HG03439 (cell line): ENCODE results near the gene MYO10.

Experiments used
- ATAC-seq: cut with Tn5 transposase; IDR thresholded peaks from one replicate; pipeline ENCODE4 v1.9.1; 2021; ENCODE audit warnings: mild to moderate bottlenecking, moderate library complexity; ENCODE audit not compliant: unreplicated experiment

MYO10 gene

GRCh38 chr5:16918891-16919671, 17.0 kb downstream of the MYO10 start:
- ATAC-seq = no peak

DNA sequence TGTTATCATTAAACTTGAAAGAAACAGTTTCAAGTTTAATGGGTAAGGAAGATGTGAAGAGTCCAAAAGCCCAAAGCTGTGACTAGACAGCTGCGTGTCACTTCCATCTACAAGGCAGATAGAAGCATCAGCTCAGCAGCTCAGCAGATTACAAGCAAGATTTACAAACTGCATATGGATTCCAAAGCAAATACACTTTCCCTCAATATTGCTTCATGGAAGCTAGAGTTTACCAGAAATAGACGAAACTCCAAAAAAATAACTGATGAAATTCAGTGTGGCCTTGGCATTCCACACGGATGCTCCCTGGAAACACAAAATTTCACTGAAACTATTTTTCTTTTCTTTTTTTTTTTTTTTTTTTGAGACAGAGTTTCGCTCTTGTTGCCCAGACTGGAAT, 17.9 kb downstream of the MYO10 start:
- ATAC-seq = no peak

DNA sequence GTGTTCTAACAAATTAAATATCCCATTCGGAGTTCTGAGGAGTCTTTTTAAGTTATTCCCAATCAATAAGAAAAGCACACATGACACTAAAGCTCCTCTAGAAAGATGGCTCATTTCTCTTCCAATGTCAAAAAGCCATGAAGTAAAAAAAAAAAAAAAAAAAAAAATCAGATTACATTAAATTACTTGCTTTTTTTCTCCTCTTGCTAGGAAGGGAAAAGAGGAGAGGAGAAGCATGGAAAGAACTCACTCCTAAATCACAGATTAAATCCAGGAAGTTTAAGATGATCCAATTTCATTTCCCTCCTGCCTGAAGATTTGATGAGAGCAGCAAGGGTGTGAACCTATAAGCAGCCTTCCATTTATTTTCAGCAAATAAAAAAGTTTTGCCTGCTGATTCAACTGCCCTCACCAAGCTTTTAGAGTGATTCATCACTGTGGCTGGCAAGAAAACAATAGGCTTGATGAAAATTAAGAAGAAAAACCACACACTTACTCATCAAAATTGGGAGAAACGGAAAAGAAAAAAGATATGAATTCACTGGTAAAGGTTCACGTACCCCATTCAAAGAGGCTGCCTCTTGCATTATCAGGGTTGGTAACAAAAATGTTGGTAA, 19.7 kb downstream of the MYO10 start:
- ATAC-seq = no peak

- no peak for ATAC-seq
Observed at GRCh38 chr5:16914584-16914983, 21.5 kb downstream of the MYO10 start.

GRCh38 chr5:16914108-16914435, 22.0 kb downstream of the MYO10 start:
- ATAC-seq = no peak

GRCh38 chr5:16913187-16914107, 22.6 kb downstream of the MYO10 start:
- ATAC-seq = no peak

- ATAC-seq = no peak
Observed at GRCh38 chr5:16912080-16912479, 24.0 kb downstream of the MYO10 start.

DNA sequence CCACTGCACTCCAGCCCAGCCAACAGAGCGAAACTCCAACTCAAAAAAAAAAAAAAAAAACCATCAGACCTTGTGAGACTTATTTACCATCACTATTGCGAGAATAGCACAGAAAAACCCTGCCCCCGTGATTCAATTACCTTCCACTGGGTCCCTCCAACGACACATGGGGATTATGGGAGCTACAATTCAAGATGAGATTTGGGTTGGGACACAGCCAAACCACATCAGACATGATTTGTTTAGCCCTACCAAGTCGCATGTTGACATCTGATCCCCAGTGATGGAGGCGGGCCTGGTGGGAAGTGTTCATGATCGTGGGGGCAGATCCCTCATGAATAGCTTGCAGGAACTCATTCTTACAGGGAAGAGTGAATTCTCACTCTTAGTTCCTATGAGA, 26.6 kb downstream of the MYO10 start:
- no peak for ATAC-seq

DNA sequence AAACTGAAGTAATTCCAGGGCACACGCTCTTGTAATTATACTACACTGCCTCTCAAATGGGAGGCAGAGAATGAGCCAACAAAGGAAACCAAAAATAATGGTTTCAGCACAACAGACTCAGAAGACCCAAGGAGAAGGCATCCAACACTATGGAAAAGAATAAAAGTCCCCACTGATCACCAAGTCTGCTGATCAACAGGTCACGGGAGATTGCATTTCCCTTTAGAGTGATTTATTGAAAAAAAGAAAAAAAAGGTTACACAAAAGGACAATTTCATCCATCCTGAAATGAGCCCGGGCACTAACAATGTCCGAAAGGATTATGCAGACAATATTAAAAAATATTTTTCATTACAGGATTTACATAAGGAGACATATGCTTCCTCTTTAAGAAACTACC, 28.8 kb downstream of the MYO10 start:
- ATAC-seq = no peak

DNA sequence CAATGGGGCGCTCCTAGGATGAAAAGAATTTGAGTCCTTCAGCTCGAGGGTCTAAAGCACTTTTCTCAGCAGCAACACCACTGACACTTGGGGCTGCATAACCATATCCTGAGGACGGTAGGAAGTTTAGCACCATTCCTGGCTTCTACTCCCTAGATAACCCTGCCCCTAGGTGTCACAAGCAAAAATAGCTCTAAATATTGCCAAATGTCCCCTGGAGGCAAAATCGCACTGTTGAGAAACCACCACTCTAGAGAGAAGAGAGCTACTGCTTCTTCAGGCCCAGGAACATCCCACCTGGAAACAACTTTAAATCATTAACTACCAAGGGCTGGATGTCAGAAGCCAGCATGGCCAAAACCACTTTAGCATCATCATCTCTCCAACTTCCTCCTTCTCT, 29.8 kb downstream of the MYO10 start:
- ATAC-seq = no peak

DNA sequence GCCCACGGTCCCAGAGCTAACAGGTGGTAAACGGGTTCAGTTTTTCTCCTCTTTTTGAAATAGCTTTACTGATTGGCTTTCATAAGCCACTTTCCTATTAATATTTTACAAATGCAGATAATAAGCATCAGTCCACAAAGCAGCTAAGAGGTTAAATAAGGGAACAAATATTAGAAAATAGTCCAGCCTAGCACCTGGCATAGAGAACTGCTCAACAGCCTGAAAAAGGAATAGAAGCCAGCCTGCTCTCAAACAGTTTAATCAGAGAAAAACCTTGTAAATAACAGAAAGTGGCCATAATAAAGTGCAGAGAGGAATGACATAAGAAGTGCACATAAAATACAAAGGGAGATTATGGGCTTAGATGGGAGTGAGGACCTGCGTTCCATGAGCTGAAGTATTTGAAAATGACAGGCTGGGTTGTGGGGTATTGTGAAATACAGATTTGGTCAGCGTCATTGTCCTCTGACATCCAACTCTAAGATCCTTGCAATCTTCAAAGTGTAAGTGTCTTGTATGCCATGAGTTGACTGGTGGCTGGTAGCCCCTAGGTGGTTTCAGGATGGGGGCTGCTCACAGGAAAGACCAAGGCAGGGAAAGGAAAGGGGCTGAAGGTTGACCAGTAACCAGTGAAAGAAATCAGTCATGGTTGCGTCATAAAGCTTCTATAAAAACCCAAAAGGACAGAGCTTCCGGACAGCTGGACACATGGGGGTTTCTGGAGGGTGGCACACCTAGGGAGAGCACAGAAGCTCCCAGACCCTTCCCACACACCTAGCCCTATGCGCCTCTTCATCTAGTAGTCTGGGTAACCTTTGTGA, 32.4 kb downstream of the MYO10 start:
- ATAC-seq = no peak

DNA sequence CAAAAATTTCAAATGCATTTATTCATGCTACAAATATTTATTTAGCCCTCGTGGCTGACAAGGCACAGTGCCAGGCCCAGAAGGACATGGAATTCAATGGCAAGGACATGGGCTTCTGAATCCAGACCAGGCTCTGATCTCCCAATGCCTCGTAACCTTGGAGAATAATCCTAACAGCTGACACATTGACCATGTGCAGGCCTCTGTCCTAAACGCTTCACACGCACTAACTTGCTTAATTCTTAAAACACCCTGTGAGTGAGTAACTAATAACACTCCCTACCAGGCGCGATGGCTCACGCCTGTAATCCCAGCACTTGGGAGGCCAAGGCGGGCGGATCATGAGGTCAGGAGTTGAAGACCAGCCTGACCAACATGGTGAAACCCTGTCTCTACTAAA, 33.2 kb downstream of the MYO10 start:
- ATAC-seq = no peak

DNA sequence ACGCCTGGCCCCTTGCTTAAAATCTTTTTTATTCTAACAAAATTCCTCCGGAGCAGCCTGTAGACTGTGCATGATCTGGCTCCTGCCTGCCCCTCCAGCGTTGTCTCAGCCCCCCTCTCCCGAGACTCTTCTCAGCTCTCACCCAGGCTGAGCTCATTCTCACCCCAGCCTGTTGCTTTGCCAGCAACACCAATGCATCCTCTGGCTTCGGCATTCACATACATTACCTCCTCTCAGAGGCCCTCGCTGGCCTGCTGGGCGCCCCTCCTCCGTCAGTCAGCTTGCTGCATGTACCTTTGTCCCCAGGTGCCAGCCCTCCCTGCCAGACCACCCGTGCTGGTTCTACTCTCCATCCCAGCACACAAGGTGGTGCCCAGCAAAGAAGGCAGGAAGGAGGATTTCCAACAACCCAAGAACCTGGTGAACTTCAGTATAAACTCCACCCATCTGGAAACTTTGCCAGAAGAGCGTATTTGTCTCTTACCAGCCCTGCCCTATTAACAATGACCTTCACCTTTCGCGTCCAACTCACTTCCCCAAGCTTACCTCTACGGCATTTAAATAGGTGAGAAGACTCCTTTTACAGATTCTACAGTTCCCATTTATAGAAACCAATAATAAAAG, 35.0 kb downstream of the MYO10 start:
- ATAC-seq = no peak

- ATAC-seq = no peak
Observed at GRCh38 chr5:16899171-16899570, 36.9 kb downstream of the MYO10 start.

DNA sequence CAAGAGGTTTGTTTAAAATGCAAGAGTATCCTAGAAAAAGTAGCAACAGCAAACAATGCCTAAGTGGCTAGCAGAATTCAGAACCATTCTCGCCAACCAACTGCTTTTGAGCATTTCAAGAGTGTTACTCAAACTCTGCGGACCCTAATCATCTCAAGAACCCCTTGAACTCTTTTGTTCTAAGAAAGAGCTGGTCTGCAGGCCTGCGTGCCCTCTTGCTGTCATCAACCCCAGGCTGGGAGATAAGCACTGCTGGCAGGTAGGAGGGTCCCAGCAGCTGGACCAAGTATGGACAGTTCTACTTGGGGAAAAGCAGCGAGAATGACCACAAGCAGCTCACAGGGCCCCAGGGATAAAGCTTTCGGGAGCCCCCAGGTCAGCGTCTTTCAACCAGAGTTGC, 38.3 kb downstream of the MYO10 start:
- ATAC-seq = no peak

- ATAC-seq = no peak
Observed at GRCh38 chr5:16897284-16897704, 38.8 kb downstream of the MYO10 start.

DNA sequence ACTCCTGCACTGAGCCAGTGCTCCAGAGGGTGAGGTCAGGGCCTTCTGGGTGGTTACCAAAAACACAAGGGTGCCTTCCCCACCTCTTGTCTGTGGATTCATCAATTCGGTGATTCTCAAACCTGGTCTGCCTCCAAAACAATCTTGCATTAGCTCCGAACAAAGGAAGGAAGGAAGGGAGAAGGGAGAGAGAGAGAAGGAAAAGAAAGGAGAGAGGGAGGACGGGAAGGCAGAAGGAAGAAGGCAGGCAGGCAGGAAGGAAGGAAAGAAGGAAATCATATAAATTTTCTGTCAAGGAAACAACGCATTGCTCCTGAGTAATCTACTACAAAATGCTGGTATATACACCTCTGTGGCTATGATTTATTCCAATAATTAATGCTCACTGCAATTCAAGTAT, 39.3 kb downstream of the MYO10 start:
- no peak for ATAC-seq

DNA sequence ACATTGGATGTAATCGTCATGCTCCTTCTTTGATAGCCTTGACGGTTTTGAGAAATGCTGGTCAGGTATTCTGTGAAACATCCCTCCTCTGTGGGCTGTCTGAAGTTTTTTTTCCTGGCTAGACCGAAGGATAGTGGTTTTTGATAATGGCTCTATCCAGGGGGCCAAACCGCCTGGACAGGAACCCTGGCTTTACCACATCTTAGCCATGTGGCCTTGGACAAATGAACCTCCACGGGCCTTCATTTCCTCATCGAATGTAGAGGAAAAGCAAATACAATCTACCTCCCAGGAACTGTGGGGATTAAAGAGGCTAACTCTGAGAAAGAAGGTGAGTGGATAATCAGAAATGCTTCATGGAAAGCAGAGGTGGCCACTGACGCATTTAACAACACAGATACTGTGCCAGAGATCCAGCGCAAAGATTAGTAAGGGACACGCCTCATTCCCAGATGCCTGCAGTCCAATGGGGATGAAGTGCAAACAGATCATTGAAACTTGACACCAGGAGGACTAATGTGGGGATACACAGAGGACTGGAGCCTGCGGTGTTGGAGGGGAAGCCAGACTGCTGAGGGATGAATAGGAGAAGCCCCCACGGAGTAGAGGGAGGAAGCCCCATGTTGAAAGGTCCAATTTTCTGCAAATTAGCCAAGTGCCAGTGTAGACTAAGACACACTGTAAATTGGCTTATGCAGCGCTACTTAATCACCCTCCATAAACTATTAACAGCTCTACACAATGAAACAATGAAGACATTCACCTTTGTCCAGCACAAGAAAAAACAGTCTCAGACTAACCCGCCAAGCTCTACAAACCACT, 41.6 kb downstream of the MYO10 start:
- no peak for ATAC-seq

DNA sequence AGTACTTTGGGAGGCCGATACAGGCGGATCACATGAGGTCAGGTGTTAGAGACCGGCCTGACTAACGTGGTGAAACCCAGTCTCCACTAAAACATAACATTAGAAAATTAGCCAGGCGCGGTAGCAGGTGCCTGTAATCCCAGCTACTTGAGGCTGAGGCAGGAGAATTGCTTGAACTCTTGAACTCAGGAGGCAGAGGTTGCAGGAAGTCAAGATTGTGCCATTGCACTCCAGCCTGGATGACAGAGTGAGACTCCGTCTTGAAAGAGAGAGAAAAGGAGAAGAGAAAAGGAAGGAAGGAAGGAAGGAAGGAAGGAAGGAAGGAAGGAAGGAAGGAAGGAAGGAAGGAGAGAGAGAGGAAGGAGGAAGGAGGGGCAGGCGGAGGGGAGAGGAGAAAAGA, 45.1 kb downstream of the MYO10 start:
- ATAC-seq = no peak
